NCI-H446 (cell line): ENCODE results near the gene RNFT2.
"Not testable (repeated sequence)": the region's sequence is repeated elsewhere in the genome, so short reads cannot be mapped to it uniquely, and the experiment has no call there.

Source experiments
- DNase-seq, 2 experiments: peaks; one replicate each; lab custom pipeline; 2025; lab: John Stamatoyannopoulos, UW

Gene RNFT2

DNA sequence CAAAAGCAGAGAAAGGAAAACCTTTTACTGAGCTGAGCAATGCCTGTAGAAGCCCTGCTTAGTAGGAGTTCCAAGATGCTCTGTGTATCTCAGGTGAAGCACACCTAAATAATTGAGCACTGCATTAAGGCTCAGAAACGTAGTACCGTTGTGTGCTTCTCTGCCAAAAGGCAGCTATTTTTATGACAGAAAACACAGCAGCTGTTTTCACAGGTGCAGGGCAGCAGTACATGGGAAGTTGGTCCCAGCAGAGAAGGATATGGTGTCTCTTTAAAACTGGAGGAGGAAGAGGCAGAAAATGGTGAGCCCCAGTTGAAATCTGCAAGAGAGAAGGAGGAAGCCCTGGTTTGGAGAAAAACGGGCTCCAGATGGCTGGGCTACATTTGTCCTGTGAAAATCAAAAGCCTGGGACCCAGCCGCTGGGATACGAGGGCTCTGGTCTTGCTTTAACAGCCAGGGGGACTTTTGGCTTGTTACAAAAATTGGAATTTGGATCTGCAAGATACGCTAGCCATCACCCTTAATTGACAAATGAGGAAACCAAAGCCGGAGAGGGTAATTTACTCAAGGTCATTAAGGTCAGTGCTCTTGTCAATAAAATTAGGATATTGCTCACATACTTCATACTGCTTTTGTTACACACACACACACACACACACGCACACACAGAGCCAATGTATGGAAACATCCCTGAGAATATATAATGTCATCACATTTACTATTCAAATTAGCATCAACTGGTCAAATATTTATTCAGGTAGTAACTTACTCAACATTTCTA lies 27.6 kb upstream of the RNFT2 start:
- DNase-seq: no peak

- DNase-seq: no peak
Observed at GRCh38 chr12:116712458-116713303, 25.4 kb upstream of the RNFT2 start.

DNA sequence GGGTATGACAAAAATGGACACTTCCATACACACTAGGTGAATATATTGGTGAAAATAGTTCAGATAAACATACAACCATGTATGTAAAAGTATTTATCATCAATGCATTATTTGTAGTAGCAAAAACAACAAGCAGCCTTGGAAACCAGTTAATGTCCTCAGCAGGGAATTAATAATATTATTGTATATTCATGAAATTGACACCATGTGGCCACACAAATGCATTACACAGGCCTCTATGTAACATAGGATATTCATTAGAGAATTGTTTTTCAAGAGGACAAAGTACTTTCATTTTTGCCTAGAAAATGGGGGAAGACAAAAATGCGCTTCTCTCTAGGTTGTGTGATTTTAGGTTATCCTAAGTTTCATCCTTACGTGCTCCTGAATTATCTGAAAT lies 24.6 kb upstream of the RNFT2 start:
- DNase-seq: no peak

- DNase-seq: no peak
Observed at GRCh38 chr12:116714175-116714574, 23.9 kb upstream of the RNFT2 start.

- DNase-seq: peak; percentile 58 to 89
Observed at GRCh38 chr12:116717466-116718437, 20.4 kb upstream of the RNFT2 start.

DNA sequence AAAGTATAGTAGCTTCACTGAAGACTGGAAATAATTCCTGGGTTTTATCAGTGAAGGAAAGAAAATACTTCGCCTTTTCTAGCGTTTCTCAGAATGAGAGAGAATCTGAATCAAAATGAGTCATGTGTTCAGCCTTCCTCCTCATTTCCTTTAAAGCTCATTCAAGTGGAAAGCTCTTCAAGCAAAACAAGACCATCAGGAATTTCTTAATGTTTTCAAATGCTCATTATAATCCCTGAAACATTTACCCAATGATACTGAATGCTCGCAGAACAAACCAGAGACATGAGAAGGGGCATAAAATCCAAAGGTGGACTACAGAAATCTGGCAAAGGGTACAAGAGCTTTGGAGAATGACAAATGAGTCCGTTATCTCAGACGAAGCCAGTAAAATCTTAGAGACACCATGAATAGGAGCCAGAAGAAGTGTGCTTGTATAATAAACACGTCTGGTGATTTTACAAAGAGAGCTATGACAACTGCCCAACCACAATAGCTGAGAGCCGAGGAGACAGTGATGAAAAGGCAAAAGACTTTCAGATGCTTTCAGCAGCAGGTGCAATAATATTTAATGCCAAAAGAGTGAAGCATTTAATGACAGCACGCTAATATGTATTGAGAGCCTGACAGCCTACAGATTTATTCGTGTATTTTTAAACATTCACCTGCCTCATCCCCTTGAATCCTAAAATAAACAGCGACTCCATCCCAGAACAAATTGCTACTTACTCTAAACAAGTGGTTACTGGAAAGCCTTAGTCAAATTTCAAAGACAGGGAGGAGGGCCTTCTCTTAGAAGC lies 19.3 kb upstream of the RNFT2 start:
- DNase-seq: peak in 1 of 2 experiments; percentile 40

GRCh38 chr12:116719731-116720528 lies 18.2 kb upstream of the RNFT2 start:
- no peak for DNase-seq

GRCh38 chr12:116722245-116722644 lies 15.9 kb upstream of the RNFT2 start:
- DNase-seq: no peak

DNA sequence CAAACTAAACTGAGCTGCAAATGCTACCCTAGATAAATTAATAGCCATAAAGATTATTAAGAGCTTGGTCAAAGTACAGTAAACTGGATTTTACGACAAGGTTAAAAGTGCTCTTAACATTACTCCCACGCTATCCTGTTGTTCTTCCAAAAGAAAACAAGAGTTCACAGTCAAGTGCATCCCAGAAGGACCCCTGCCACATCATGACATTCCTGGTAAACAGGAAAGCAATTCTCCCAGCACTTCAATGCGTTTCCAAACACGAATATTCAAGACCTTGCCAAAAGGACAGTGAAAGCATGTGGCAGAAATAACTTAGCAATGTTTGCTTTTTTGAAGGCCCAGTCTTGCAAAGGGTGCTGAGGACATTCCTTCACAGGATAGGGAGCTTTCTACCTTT lies 11.4 kb upstream of the RNFT2 start:
- no peak for DNase-seq

DNA sequence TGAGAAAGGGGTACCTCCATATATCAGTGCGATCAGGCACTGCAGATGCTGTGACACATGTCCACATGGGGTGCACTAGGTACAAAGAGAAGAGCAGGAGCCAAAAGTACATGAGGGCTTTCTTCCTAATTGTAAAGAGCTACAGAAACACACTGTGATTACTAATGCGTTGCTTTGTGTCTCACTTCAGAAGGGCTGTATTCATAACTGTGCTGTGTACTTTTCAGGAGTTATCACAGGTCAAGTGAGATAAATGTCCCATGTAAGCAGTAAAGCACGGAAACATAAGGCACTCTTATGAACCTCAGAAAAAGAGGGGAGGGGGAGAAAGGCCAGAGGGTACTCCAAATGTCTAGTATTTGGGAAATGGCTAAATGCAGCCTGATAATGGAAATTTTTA lies 10.9 kb upstream of the RNFT2 start:
- no peak for DNase-seq

- DNase-seq: no peak
Observed at GRCh38 chr12:116727891-116728290, 10.2 kb upstream of the RNFT2 start.

DNA sequence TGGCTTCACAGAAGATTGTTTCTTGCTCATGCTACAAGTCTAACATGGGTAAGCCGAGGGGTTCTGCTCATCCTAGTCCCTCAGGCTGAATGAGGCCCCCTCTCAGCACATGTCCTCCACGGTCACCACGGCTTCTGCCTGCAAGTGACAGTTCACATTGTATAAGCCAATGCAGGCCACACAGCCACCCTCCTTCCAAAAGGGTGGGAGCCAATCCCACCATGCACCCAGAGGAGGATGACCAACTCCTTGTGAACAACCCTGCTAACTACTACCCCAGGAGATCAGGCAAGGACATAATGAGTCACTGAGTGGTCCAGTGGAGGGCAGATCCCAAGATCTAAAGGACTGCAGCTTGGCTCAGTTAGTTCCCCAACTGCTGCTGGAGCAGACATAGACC lies 6.3 kb upstream of the RNFT2 start:
- no peak for DNase-seq

DNA sequence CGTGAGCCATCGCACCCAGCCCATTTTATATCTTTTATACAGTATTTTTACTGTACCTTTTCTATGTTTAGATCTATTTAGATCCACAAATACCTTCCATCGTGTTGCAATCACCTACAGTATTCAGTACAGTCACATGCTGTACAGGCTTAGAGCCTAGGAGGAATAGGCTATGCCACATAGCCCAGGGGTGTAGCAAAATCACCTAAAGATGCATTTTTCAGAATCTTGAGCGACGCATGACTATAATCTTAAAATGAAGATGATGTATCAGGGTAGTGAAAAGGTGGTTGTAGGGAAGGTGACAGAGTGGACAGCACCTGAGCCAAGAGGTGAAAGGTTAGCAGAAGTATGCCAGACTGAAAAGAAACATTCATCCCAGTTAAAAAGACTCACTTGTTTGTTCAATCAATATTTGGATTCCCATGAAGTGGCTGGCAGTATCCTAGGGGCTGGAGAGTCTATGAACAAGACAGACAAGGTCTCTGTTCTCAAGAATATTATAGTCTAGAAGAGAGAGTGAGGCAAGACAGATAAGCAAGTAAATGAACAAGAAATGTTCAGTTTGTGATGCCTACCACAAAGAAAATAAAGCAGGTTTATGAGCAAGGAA lies 3.9 kb upstream of the RNFT2 start:
- DNase-seq: no peak

DNA sequence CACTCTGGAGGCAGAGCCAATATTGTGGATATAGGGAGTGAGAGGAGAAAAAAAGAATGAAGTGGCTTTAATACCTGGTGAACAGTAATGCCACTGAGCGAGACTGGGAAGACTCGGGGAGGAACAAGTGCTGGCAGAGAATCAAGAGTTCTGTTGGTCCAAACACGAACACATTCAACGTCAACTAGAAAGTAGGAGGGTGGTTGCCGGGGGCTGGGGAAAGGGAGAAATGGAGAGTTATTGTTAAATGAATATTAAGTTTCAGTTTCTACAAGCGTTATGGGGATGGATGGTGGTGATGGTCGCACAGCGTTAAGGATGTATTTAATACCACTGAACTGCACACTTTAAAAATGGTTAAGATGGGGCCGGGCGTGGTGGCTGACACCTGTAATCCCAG lies 3.0 kb upstream of the RNFT2 start:
- no peak for DNase-seq

DNA sequence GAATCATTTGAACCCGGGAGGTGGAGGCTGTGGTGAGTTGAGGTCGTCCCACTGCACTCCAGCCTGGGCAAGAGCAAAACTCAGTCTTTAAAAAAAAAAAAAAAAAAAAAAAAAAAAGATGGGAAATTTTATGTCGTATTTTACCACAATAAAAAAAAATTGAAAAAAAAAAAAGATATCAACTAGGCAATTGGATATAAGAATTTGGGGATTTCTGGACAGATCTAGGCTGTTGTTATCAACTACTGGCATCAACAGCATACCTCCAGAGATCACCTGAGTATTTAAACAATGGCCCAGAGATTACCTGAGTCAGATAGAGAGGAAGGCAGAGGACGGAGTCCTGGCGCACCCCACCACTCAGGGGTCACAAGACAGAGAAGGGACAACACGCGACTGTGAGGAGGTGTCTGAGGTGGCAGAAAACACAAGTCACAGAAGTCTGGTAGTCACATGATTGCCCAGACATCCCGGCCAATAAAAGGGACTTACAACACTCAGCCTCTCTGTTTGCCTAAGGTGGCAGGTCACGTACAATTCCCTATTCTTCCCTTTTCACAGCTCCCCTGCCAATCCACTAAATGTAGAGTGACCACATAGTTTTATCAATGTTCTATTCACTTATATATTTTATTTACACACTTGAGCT lies 2.0 kb upstream of the RNFT2 start:
- DNase-seq: no peak

GRCh38 chr12:116736962-116737773 lies 947 bp upstream of the RNFT2 start:
- no peak for DNase-seq

DNA sequence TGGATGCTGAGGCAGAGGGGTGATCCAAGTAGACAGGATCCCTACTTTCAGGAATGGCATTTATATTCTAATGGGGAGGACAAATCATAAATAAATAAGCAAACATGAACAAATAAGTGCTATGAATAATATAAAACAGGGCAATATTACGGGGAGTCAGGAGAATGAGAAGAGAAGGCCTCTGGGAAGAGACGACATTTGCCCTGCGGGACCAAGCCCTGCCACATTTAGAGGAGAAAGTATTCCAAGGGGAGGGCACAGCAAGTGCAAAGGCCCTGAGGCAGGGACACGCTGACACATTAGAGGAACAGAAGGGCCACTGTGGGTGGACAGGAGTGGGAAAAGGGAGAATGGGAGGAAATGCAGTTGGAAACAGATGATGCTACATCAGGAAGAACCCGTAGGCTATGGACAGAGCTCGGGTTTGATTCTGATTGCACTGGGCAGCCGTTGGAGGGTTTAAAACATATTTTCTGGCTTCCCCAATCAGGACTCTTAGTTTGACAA lies 1.3 kb downstream of the RNFT2 start:
- DNase-seq: no peak

DNA sequence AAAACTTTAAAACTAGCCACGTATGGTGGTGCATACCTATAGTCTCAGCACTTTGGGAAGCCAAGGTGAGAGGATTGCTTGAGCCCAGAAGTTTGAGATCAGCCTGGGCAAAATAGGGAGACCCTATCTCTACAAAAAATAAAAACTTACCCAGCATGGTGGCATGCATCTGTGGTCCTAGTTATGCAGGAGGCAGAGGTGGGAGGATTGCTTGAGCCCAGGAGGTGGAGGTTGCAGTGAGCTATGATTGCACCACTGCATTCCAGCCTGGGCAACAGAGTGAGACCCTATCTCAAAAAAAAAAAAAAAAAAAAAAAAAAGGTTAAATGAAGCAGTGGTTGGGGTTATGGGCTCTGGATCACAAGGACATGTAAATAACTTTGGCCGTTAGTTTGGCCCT lies 4.7 kb downstream of the RNFT2 start:
- DNase-seq: not testable (repeated sequence)
